Brain pericyte (primary cell): ENCODE data around the gene RACK1.

Source experiments
- DNase-seq: peaks from one replicate; pipeline ENCODE4 v3.0.0-alpha.2; 2012; ENCODE audit warnings: low read depth, low spot score

RACK1 gene

GRCh38 chr5:181198106-181198685 lies 45.5 kb downstream of the RACK1 start:
- DNase-seq = no peak

GRCh38 chr5:181197326-181197951 lies 46.3 kb downstream of the RACK1 start:
- no peak for DNase-seq

DNA sequence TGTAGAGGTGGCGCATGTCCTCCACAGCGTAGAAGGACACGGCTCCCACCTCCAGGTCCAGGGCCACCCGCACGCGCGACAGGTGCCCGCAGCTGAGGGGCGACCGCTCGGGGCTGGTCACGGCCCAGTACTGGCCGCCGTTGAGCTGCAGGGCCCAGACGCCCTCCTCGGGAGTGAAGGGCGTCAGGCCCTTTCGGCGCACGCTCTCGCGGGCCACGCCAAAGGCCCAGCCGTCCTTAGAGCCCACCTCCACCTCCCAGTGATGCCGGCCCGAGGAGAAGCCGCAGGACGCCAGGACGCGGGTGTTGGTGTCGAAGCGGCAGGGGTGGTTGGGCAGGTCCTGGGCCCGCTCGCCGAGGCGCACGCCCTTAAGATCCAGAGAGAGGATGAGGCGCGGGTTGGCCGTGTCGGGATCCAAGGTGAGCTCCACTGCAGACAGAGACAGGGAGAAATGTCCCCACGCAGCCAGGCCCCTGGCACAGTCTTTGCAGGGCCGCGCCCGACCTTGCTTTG lies 48.4 kb downstream of the RACK1 start:
- DNase-seq = no peak

DNA sequence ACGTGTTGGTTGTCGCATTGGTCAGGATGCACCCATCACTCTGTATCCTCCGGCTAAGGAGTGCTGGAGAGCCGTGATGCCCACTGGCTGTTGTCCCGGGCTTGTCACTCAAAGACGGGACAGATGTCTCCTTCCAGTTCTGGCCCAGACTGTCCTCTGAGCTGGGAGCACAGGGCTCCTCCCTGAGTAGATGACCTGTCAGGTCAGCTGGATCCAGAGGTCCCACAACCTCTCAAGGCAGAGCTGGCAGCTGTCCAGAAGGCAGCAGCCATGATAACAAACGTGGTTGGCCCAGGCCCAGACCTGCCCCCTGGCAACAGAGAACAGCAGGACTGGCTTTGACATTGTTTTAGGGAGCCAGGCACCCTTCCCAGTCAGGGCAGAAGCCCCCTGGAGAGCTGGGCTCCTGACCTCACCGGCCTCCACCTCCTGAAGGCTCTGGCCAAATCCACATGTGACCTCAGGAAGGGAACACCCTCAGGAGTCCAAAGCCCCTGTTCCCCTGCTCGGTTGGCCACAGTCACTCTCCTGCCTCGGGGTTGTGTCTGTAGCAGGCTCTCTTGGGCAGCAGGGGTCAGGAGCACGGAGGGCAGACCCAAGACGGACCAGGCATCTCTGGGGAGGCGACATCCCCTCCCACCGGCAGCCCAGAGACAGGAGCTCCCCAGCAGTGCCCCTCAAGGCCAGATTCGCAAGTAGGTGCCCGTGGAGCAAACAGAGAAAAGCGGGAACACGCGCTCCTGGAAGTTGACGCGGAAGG lies 49.0 kb downstream of the RACK1 start:
- no peak for DNase-seq

DNA sequence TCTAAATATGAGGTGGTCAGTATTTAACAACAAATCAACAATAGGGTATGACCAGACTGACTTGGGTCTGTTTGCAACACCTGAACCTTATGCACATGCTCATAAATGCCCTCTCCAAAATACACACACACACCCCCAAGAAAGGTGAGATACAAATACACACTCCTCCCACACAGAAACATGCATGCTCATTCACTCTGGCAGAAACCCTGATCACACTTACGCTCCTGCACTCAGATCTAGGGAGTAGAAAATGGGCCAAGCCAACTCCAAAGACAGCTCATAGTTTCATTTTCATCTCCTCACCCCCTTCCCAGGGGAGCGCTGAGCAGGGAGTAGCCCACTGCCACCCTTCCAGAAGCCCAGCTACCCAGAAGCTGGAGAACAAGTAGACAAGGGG lies 50.0 kb downstream of the RACK1 start:
- DNase-seq = no peak

GRCh38 chr5:181192337-181193046 lies 51.2 kb downstream of the RACK1 start:
- no peak for DNase-seq

- DNase-seq = peak; percentile 93
Measured at GRCh38 chr5:181191526-181192336, 52.0 kb downstream of the RACK1 start.

DNA sequence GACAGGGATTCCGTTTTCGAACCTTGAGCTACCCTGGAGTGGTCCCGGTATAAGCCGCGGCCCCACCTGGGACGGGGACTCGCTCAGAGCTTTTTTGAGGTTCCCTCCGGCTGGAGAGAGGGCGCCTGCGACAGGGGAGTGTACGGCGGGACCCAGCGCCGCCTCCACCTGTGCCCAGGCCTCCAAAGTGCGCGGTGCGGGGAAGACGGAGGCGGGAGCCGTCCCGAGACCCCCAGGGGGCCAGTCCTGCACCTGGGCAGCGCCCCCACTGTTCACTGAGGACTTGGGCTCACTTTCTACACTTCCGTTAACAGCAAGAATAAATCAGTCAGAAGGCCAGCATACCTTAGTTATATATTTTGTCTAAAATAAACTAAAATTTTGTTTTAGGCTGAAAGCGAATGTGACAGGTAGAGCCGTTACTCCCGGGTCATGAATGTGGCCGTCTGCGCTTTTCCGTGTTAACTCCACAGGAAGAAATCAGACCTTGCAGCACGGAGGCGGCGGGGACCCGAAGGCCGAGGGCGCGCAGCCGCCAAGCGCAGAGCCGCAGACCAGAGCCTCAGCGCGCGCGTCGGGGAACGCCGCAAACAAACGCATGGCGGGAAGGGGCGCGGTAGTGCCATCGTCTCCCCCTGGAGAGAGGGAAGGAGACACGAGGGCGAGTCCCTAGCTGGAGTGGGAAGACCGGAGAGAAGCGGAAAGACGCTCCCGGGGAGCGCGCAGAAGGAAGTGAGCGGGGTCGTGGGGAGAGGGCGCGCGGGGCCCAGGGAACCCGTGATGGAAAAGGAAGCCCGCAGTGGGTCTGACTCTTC lies 52.8 kb downstream of the RACK1 start:
- DNase-seq = no peak

- DNase-seq = no peak
Measured at GRCh38 chr5:181189962-181190710, 53.6 kb downstream of the RACK1 start.

- DNase-seq = no peak
Measured at GRCh38 chr5:181189363-181189961, 54.2 kb downstream of the RACK1 start.

GRCh38 chr5:181188700-181189362 lies 54.9 kb downstream of the RACK1 start:
- DNase-seq = peak; percentile 64

DNA sequence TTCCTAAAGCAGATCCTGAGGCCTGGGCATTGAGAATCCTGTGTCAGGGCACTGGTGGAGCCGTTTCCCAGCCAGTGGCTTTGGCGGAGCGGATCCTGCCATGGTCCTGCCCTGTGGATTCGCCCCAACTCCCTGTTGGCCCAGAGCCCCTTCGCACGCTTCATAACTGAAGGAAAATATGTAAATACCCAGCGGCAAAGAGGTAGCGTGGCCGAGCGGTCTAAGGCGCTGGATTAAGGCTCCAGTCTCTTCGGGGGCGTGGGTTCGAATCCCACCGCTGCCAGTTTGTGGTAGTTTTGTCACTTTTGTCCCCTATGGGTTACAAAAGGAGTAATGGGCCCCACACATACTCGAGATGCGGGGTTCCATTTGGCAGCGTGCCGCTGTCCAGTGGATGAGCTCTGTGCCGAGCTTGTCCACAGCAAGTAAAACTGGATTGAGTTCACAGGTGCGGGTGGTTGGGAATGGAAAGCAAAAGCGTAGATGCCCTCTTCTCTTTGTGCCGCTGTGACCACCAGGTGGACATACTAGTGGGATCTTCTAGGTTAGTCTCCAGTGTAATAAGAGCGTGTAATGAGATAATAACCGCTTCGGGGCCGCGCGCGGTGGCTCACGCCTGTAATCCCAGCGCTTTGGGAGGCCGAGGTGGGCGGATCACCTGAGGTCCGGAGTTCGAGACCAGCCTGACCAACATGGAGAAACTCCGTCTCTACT lies 56.0 kb downstream of the RACK1 start:
- DNase-seq = no peak

DNA sequence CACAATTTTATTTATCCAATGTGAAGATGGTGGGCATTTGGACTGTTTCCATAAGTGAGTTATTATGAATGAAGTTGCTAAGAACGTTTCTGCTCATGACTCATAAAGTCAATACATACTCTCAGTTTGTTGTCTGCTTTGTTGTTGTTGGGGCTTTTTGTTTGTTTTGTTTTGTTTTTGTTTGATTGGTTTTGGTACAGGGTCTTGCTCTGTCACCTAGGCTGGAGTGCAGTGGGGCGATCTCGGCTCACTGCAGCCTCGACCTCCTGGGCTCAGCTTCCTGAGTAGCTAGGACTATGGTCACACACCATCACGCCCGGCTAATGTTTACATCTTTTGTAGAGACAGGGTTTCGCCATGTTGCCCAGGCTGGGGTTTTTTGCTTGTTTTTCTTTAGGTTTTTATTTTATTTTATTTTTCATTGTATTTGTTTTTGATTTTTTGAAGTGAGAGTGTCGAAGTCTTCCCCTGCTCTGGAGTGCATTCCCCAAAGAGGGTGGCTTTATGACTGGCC lies 56.7 kb downstream of the RACK1 start:
- DNase-seq = no peak
